HG02571 (cell line): ENCODE measurements around the gene SCNM1.
A peak's percentile ranks its signal among the peaks of the same experiment; 100 is the strongest.
"Not testable (repeated sequence)": the region's sequence is repeated elsewhere in the genome, so short reads cannot be mapped to it uniquely, and the experiment has no call there.

Experiments
- ATAC-seq: cut with Tn5 transposase; IDR thresholded peaks from one replicate; pipeline ENCODE4 v1.9.1; 2021; ENCODE audit warnings: mild to moderate bottlenecking, moderate library complexity; ENCODE audit not compliant: unreplicated experiment

The SCNM1 gene

DNA sequence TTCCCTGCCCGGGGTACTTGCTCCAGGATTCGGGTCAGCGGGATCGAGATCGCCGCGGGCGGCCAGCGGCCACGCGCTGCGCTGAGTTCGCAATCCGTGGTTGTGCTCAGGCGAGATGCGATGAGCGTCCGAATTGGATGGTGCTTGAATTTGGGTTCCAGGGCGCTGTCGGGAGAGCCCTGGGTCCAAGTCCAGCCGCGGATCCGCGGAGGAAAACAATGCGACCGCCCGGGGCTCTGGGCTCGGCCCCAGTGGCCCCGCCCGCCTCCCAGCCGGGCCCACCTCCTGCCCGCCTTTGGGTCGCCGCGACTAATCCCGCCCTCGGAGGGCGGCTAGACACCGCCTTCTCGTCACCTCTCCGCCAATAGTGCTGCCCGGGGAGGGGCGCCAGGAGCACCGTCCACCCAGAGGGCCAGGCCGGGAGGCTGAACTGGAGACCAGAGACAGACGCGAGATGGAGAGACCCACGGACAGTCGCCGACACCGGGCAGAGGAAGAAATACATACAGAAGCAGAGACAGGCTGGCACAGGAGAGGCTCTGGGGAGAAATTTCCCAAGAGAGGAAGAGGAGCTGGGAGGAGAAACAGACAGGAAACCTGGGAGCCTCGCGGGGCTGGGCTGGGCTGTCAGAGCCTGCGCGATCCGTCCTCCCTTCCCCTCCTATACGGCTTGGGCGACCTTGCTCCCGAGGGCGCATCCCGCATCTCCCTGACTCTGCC lies 19.4 kb upstream of the SCNM1 start, which contains the start of gene SEMA6C:
Gene SEMA6C, minus strand, starts transcription at position 220 of the 720 bp plus-strand sequence. CDS start 4,010 bp downstream, outside the sequence.
- peak; percentile 97 for ATAC-seq

DNA sequence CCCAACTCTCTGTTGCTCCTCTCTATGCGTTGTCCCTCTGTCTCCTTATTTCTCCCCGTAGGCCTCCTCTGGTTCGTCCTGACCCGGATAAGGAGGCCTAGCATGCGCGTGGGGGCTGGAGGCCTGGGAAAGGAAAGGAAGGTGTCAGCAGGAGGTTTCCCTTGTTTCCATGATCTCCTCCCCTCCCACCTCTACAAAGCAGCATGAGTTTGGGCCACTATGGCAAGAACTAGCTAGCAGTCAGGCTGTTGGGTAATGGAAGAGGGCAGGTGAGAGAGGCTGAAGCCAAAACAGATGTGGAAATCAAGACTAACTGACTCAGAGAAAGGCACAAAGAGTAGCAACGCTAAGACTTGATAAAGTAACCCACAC lies 18.8 kb upstream of the SCNM1 start:
- no peak for ATAC-seq

DNA sequence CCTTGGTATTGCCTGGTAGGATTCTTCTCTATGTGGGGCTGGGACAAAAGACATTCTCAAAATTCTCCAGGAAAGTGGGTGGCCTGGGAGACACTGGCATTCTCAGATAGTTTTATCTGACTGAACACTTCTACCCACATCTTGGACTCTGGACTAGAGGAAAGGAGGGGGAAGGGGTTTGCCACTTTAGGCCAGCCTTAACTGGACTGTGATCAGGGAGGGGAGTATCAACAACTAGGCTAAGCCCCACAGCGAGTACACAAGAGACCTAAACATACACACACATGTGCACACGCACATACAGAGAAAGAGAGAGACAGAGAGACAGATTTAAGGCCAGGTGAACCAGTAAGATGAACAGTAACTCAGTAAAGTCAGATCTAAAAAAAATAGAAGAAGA lies 18.3 kb upstream of the SCNM1 start:
- ATAC-seq: no peak

DNA sequence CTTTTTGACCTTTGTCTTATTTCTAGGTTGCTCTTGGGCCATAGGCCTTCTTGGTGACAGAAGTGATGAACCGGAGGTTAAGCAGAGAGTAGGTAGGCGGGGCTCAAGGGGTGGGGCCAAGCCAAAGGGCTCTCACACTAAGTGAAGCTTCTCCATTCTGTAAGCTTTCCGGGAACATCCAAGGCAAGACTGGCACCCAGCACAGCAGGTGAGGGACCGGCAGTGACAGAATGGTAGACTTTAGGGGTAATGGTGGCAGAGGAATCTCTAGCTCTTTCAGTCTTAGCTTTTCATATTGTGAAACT lies 9.5 kb upstream of the SCNM1 start, which contains the start of gene TNFAIP8L2:
Gene TNFAIP8L2, plus strand, starts transcription at position 135 of the 305 bp plus-strand sequence. CDS start 2,049 bp downstream, outside the sequence.
- ATAC-seq: peak; percentile 64

DNA sequence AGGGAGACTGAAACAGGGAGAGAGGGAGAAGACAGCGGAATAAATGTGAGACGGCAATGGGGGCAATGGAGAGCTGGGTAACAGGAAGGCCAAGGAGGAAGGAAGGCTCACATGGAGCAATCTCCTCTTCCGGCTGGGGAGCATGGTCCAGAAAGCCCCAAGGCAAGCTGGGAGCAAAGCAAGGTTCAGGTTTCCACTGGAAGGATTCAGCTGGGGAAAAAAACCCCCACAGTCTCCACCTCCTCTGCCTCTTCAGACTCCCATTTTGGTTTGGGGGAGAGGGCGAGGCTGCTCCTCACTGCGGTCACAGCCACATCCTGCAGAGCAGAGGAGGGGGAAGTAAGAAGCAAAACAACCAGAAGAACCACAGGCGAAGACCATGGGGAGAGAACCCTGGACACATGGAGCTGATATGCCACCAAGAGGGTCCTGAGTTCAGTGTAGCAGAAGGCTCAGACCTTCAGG lies 8.8 kb upstream of the SCNM1 start:
- no peak for ATAC-seq

DNA sequence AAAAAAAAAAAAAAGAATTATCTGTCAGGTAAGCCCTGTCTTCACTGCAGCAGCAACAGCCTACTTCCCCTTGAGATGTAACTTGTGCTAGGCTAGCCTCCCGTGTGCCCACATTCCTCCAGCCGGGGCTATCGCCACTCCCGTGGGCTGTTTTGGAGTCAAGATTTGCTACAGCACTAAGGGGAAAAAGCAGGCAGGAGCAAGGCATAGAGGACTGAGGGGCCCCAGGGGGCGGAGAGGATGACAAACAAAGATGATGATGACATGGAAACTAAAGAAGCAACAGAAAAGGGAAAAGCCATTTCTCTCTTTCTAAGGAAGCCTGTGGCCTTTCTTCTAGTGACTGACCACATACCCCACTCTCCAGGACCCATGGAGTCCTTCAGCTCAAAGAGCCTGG lies 7.6 kb upstream of the SCNM1 start:
- ATAC-seq: no peak

DNA sequence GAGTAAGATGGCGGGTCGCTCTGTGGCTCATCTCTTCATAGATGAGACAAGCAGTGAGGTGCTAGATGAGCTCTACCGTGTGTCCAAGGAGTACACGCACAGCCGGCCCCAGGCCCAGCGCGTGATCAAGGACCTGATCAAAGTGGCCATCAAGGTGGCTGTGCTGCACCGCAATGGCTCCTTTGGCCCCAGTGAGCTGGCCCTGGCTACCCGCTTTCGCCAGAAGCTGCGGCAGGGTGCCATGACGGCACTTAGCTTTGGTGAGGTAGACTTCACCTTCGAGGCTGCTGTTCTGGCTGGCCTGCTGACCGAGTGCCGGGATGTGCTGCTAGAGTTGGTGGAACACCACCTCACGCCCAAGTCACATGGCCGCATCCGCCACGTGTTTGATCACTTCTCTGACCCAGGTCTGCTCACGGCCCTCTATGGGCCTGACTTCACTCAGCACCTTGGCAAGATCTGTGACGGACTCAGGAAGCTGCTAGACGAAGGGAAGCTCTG lies 7.1 kb upstream of the SCNM1 start:
- no peak for ATAC-seq

DNA sequence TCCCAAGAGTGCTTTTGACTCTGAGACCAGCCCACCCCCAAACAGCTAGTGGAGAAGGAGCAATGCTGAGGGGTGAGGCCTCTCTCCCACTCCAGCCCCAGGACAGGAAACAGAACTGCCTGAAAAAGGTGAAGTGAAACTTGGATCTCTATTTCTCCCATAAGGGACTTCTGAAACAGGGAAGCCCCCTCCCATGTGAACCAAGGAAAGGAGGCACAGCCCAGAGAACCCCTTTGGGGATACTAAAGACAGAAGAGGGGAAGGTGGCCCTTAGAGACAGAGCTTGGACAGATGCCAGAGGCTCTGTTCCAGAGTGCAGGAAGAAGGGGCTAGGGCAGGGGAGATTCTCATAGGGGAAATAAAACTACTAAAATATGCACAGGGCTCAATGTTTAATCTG lies 6.6 kb upstream of the SCNM1 start:
- ATAC-seq: no peak

DNA sequence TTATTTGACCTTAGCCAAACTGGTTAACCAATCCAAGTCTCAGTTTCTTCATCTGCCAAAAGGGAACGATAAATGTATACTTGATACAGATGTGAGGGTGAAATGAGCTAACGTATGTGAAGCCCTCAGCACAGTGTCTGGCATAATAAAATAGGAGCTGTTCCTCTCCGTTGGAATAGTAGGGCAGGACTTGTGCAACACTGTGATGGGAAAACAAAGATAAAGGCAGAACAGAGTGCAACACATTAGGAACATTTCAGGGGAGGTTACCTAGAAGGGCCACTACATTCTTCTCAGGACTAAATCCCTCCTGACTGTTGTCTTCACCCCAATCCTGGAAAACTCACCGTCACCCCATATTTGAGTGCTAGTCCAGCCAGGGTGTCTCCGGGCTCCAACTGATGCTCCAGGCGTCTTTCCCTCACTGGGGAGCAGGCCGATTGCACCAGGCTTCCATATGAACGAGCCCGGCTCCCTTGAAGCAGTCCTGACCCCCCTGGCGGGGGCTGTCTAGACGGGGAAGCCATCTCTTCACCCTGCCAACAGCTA lies 1.1 kb upstream of the SCNM1 start:
- ATAC-seq: no peak

DNA sequence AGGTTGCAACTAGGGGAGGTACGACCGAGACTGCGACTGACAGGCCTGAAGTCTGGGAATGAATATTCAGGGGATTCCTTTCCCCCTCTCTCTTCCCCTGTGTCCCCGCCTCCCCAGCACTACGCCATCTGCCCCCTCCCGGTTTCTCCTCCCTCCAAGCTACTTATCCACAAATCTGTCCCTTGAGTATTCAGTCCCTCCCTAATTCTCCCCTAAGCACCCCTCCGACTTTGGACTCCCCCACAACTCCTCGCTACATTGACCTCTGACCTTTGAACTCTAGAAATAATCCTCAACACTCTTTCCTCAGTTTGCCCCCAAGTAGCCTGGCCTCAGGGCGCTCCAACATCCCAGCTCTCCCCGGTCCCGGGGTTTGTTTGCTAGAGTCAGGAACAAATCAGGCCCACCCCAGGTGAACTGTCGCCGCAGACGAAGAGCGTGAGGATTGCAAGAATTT lies 635 bp upstream of the SCNM1 start:
- peak; percentile 21 for ATAC-seq

DNA sequence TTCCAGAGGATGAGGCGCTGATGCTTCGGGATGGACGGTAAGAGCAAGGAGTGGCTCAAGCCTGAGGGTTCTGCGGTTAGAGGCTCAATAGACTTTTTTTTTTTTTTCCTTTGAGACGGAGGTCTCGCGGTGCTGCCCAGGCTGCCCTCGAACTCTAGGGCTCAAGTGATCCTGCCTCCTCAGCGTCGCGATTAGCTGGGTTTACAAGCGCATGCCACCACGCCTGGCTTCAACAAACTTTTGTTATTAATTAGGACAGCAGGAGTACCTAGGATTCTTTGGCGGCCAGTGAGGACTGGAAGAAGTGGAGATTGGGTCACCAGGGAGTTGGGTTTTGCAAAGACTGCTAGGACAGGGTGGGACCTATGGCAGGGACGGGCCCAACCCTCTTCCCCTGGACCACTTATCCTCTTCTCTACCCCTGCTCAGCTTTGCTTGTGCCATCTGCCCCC lies 587 bp downstream of the SCNM1 start:
- no peak for ATAC-seq

DNA sequence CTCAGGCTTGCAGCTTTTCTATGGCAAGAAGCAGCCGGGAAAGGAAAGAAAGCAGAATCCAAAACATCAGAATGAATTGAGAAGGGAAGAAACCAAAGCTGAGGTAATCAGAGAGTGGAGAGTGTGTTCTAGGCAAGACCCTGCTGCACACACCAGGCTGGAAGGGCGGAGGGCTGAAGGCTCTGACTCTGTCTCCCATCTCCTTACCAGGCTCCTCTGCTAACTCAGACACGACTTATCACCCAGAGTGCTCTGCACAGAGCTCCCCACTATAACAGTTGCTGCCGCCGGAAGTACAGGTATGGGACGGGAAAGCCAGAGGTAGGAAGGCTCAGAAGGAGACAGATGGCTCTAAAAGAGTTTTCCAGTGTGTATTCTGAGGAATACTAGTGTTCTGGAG lies 1.2 kb downstream of the SCNM1 start:
- ATAC-seq: no peak

DNA sequence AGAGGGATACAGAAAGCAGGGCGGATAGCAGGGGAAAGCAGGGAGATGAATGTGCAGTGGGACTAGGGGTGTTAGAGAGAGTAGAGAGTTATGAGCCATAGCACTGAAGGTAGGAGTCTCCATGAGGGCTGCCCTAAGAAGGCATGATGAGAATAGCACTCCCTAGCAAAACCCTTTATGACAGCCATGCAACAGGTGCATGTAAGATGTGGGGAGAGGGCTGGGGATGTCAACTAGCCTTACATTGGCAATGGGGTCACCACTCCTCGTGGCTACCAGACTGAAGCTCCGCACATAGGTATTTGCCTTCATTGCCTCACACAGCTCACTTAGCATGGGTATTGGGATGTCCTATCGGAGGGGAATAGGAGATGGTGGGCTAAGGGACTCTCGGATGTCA lies 5.2 kb downstream of the SCNM1 start:
- ATAC-seq: no peak

DNA sequence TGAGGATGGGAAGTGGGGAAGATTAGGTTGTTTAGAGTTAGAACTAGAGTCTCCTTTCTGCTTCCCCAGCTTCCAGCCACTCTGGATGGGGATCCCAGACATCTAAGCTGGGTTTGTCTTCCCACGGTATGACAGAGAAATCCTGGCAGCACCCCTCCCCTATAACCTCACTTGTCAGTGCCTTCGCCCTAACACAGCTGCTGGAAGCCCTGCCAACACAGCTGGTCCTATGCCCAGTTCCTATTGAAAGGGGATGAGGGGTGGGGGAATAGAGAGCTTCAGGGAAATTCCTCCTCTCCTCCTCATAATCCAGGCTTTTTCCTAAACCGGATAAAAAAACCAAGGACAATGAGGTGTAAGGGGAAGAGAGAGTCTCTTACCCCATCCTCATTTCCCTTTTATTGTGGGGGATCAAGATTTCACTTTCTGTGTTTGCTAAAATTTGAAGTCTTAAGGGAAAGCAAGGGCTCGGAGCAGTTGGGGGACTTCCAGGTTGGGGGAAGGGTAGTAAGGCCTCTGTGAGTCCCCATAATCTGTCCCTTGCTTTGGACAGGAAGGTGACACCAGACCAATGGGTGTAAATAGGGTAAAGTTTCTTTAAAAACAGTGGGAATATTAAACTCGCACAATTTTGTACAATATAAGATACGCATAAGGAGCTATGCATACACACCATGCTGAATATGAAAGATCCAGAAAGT lies 9.2 kb downstream of the SCNM1 start:
- no peak for ATAC-seq

DNA sequence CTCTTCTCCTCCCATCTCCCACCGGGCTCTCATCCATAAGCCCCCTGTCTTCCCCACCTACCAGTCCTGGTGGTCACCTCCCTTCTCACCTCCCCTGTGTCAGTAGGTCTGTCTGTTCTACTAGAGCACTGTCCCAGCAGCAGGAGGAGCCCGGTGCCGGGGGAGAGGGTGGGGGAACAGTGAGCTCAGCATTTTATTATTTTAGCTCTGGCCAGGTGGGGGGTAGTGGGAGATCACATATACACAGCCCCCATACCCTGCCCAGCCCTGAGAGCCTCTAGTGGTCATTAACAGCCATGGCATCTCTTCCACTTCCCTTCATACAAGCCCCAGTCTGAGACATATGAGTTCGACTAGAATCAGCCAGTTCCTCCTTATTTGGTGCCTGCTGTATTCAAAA lies 9.9 kb downstream of the SCNM1 start, which contains the start of gene TMOD4:
Gene TMOD4, minus strand, starts transcription at position 119 of the 400 bp plus-strand sequence. CDS start 1,106 bp downstream, outside the sequence.
- no peak for ATAC-seq

DNA sequence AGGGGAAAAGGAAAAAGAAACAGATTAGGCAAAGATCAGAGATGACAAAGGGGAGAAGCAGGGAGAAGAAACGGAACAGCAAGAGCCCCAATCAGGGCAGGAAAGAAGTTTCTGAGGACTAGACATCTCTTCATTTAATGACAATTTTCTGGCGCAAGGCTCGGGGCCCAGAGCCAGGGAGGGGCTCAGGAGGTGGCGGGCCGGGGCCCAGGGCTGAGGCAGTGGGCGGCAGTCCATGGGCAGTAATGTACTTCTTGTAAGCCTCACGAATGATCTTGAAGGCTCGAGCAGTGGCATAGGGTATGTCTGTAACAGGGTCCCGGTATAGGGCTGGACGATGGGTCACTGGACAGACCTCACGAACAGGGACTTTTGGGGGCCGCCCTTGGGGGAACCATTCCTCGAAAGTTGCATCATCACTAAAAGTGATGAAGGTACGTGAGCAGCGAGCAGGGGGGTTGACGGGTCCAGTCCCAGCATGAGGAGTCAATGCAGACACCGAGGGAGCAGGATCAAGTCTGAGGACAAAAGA lies 10.6 kb downstream of the SCNM1 start:
- ATAC-seq: no peak

DNA sequence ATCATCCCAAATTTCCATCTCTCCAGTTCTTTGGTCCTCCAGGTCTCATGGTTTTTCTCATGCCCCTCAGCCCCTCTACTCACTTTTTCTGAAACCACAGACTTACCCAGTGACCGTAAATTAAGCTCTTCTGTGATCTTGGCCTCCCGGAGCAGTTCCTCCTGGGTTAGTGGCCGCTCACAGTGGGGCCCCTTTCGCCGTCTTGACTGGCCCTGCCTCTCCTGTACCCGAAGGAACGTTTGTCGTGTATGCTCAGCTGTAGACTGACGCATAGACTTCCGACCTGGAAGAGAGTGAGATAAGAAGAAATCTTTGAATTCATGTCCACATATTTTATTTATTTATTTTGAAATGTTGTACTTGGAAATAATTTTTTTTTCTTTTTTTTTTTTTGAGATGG lies 18.3 kb downstream of the SCNM1 start:
- ATAC-seq: no peak

DNA sequence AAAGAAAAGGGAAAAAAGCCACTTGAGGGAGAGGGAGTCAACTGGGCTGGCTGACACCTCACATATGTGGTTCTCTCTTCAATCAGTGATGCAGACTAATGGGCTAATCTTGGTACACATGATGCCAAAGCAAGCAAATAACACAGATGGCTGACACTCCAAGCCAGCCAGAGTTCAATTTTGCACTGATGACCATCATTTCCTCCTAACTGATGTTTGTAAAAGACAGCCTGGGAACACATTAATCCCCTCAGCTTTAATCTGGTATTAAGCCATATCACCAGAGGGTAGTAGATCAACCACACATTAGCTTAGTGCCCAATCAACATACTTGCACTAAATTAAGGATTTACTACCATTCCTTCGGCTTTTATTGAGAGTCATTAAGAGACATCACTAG lies 21.3 kb downstream of the SCNM1 start:
- no peak for ATAC-seq

DNA sequence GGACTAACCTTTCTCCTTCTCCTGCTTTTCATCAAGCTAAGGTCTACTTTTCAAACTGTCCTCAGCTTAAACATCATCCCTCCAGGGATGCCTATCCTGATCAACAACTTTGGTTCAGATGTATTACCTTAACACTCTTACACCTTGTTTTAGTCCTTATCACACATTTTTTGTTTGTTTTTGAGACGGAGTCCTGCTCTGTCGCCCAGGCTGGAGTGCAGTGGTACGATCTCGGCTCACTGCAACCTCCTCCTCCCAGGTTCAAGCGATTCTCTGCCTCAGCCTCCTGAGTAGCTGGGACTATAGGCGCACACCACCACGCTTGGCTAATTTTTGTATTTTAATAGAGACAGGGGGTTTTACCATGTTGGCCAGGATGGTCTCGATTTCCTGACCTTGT lies 22.7 kb downstream of the SCNM1 start:
- ATAC-seq: not testable (repeated sequence)

DNA sequence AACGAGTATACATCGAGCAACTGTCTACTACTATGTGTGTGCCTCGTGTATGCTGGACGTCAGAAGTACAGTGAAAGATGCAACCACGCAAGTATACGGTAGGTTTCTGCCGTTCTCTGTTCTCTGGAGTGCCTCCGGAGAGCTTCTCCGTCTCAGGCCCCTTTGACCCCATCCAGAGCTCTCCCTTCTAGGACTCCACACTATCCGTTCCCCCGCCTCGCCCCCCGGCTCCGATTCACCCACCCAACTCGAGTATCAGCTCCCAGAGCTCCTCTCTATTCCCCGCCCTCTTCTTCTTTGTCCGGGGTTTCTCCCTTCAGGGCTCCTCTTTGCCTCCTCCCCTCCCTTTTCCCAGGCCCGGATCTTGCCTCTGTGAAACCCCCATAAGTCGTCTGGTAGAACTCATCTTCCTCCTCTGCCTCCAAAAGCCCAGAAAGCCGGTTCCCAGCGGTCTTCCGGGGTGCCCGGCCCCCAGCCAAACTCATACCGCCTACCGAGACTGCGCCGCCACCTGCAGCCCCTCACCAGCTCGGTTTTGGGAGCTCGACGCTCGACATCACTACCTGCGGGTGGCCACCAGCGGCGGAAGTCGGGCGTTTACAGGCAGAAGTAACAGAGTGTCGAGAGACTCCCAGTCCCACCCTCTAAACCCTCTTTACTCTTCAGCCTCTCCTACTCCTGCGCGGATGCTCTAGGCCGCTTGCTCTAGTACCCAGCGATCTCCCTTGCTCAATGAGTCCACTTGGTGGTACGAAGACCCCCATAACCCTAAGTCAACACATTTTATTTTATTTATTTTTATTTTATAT lies 23.9 kb downstream of the SCNM1 start, which contains the start of gene VPS72:
Gene VPS72, minus strand, starts transcription at position 561 of the 809 bp plus-strand sequence. Its CDS starts 76 bp downstream, at position 485.
- ATAC-seq: peak; percentile 89
